Measurements from ENCODE around the gene LIFR.

LIFR gene

DNA sequence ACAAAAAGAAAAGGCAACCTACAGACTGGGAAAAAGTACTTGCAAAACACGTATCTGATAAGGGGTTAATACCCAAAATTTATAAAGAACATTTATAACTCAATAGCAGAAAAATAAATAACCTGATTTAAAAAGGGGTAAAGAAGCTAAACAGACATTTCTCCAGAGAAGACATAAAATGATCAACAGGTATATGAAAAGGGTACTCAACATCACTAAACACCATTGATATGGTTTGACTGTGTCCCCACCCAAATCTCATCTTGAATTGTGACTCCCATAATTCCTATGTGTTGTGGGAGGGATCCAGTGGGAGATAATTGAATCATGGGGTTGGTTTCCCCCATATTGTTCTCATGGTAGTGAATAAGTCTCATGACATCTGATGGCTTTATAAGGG, 27.1 kb upstream of the LIFR start:
- Mint-ChIP-seq H3K9me3 (no peaks in the 10 kb centered on the region), H3K4me1 (no peaks in the 10 kb centered on the region), H3K27me3 (ENCODE audit: low read depth) (peaks cover 4% of the 10 kb centered on the region), H3K4me3 (no peak overlapping the region), H3K36me3 (ENCODE audit: low read depth) (no peaks in the 10 kb centered on the region), H3K27ac (no peak overlapping the region)
- TF ChIP-seq, protein P1, sequence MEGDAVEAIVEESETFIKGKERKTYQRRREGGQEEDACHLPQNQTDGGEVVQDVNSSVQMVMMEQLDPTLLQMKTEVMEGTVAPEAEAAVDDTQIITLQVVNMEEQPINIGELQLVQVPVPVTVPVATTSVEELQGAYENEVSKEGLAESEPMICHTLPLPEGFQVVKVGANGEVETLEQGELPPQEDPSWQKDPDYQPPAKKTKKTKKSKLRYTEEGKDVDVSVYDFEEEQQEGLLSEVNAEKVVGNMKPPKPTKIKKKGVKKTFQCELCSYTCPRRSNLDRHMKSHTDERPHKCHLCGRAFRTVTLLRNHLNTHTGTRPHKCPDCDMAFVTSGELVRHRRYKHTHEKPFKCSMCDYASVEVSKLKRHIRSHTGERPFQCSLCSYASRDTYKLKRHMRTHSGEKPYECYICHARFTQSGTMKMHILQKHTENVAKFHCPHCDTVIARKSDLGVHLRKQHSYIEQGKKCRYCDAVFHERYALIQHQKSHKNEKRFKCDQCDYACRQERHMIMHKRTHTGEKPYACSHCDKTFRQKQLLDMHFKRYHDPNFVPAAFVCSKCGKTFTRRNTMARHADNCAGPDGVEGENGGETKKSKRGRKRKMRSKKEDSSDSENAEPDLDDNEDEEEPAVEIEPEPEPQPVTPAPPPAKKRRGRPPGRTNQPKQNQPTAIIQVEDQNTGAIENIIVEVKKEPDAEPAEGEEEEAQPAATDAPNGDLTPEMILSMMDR (IDR thresholded peaks at IDR 0.05; ENCODE audit: unreplicated experiment in 3 of 3), result no peak

DNA sequence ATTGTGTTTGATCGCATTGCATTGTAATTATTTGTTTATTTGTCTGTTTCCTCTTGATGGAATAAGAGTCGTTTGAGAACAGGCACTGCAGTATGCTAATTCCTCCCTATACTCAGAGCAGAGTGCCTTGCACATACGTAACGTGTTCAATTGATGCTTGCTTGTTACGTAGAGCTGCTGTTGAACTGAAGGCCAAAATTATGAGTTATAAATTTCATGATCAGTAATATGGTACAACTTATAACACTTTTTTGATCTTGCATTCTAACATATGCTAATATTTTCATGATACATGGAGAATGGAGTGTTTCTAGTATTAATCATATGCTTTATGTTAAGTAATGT, 26.5 kb upstream of the LIFR start:
- Mint-ChIP-seq H3K9me3 (no peaks in the 10 kb centered on the region), H3K4me3 (no peak overlapping the region), H3K27me3 (ENCODE audit: low read depth) (peaks cover 4% of the 10 kb centered on the region), H3K27ac (no peak overlapping the region), H3K36me3 (ENCODE audit: low read depth) (no peaks in the 10 kb centered on the region), H3K4me1 (no peaks in the 10 kb centered on the region)
- TF ChIP-seq, protein P1 (IDR thresholded peaks at IDR 0.05; ENCODE audit: unreplicated experiment in 3 of 3), result no peak

DNA sequence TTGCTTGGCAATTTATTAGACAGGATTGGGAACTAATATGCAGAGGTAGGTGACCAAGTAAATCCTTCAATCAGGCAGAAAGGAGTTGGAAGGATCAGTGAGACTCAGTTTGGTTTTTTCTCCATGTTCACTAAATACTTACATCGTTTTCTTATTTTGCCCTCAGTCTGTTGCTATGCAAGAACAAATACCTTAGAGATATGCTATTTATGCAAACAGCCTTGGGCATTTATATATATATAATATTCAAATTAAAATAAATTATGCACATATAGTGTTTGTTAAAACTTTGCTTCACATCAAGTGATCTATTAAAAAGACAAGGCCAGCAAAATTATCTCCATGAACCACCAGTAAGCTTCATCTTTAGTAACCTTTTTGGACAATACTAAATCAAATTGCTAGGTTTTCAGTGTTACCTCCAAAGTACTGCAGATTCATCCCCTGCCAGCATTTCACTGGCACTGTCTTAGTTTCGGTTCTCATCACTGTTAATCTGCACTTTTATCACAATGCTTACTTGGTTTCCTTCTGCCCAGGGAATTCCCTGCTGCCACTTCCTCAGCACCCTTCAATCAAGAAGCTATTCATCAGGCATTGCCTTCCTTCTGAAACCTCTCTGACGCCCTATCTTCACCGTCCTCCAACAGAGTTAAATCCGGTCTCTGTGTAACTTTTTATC, 26.0 kb upstream of the LIFR start:
- no peaks in the 10 kb centered on the region for H3K36me3 Mint-ChIP-seq (ENCODE audit: low read depth)
- TF ChIP-seq, protein P1 (IDR thresholded peaks at IDR 0.05; ENCODE audit: unreplicated experiment in 3 of 3), result no peak
- peaks cover 2% of the 10 kb centered on the region for H3K4me1 Mint-ChIP-seq
- peaks cover 4% of the 10 kb centered on the region for H3K27me3 Mint-ChIP-seq (ENCODE audit: low read depth)
- H3K4me3 Mint-ChIP-seq, result no peak overlapping the region
- H3K9me3 Mint-ChIP-seq, result no peaks in the 10 kb centered on the region
- no peak overlapping the region for H3K27ac Mint-ChIP-seq

DNA sequence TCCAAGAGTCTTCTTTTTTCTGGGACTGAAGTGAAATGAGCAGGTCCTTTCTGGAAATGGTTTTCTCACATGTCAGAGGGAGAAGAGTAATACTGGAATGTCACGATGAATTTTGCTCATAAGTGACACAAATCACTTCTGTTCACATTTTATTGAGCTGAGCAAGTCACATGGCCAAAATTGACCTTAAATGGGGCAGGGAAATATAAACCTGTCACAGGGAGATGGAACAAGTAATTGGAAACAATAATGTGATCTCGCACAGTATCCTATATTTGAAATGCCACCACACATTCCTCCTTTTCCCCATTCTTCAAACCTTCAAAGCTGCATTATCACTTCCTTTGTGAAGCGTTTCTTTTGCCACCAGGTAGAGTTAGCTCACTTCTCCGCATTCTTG, 25.2 kb upstream of the LIFR start:
- no peak overlapping the region for H3K27ac Mint-ChIP-seq
- H3K9me3 Mint-ChIP-seq, result no peaks in the 10 kb centered on the region
- TF ChIP-seq, protein P1 (IDR thresholded peaks at IDR 0.05; ENCODE audit: unreplicated experiment in 3 of 3), result no peak
- no peaks in the 10 kb centered on the region for H3K36me3 Mint-ChIP-seq (ENCODE audit: low read depth)
- H3K27me3 Mint-ChIP-seq (ENCODE audit: low read depth), result peaks cover 4% of the 10 kb centered on the region
- no peak overlapping the region for H3K4me3 Mint-ChIP-seq
- peaks cover 7% of the 10 kb centered on the region for H3K4me1 Mint-ChIP-seq

DNA sequence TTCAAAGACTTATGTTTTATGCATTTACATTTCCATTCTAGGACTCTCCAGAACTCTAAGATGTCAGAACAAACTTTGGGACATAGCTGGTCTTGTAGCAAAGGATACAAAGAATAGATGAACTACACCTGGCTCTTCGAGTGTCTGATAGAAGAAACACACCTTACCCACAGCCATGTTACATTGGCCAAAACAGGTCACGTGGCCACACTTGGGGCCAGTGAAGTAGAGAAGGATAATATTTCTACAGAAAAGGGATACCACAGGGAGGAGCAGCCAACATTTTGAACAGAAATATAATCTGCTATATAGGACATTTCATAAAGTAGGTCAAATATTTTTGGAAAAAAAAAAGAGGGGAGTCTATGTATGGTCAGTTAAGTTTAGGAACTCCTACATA, 22.7 kb upstream of the LIFR start:
- H3K27ac Mint-ChIP-seq, result no peak overlapping the region
- H3K9me3 Mint-ChIP-seq, result no peaks in the 10 kb centered on the region
- TF ChIP-seq, protein P1 (IDR thresholded peaks at IDR 0.05; ENCODE audit: unreplicated experiment in 3 of 3), result no peak
- H3K27me3 Mint-ChIP-seq (ENCODE audit: low read depth), result peaks cover 6% of the 10 kb centered on the region
- peaks cover 14% of the 10 kb centered on the region for H3K4me1 Mint-ChIP-seq
- no peaks in the 10 kb centered on the region for H3K36me3 Mint-ChIP-seq (ENCODE audit: low read depth)
- H3K4me3 Mint-ChIP-seq, result no peak overlapping the region

DNA sequence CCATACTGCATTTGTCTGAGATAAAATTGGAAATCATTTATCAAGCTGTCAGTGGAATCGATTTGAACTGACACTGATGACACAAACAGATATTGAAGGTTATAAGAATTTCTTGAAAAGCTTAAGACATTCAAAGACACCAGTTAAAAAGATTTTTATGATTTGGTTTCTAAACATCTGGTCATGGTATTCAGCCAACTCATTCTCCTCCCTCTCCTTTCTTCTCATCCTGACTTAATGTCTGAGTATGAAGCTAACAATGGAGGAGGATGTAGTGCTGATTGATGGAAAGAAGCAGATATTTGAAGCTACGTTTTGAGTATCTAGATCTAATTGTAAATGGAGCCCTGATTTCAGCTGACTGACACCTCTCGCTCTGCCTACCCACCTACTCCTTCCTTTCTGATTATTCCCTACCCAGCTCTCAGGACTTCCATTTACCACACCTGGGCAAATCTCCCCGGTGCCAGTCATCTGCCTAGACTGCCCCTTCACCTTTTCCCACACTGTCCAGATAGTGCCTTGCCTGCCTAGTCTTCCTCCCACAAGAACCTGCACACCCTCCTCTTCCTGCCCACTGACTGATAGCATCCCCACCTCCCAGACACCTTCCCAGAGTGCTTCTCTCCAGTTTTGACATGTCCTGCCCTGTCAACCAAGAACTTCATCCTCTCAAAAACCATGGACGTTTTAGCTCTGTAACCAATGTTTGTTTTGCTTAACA, 20.7 kb upstream of the LIFR start:
- peaks cover 8% of the 10 kb centered on the region for H3K27me3 Mint-ChIP-seq (ENCODE audit: low read depth)
- H3K27ac Mint-ChIP-seq, result no peak overlapping the region
- H3K4me1 Mint-ChIP-seq, result peaks cover 14% of the 10 kb centered on the region
- no peaks in the 10 kb centered on the region for H3K9me3 Mint-ChIP-seq
- TF ChIP-seq, protein P1 (IDR thresholded peaks at IDR 0.05; ENCODE audit: unreplicated experiment in 3 of 3), result no peak
- no peak overlapping the region for H3K4me3 Mint-ChIP-seq
- no peaks in the 10 kb centered on the region for H3K36me3 Mint-ChIP-seq (ENCODE audit: low read depth)
